ENCODE data around the gene SENP8. TPM values are rescaled to one million over a fixed set of nuclear protein-coding genes. Genes with fewer than 3 reads are reported as not detected.
"Not testable (repeated sequence)": the region's sequence is repeated elsewhere in the genome, so short reads cannot be mapped to it uniquely, and the experiment has no call there.

Gene SENP8
- polyA plus RNA-seq (ENCODE audit: insufficient read length in 12 of 12), result 1 to 10 TPM in 11 of 12 donors, not detected in 1; 4.0 to 8.0 (median 5.4) TPM
- long read RNA-seq, donor 1, full-length matches to known transcripts, result 5 of 5 reads
- long read RNA-seq, donor 1, partial matches to known transcripts, result 0 of 5 reads
- long read RNA-seq, donor 1, other reads (novel, unspliced or antisense), result 0 of 5 reads
- long read RNA-seq, donor 2, full-length matches to known transcripts, result 7 of 7 reads
- long read RNA-seq, donor 2, partial matches to known transcripts, result 0 of 7 reads
- long read RNA-seq, donor 2, other reads (novel, unspliced or antisense), result 0 of 7 reads
- long read RNA-seq, donor 3, result 0 reads
- long read RNA-seq, donor 4, full-length matches to known transcripts, result 1 of 1 reads
- long read RNA-seq, donor 4, partial matches to known transcripts, result 0 of 1 reads
- long read RNA-seq, donor 4, other reads (novel, unspliced or antisense), result 0 of 1 reads
- long read RNA-seq, donor 5, full-length matches to known transcripts, result 5 of 5 reads
- long read RNA-seq, donor 5, partial matches to known transcripts, result 0 of 5 reads
- long read RNA-seq, donor 5, other reads (novel, unspliced or antisense), result 0 of 5 reads
- long read RNA-seq, donor 6, full-length matches to known transcripts, result 3 of 3 reads
- long read RNA-seq, donor 6, partial matches to known transcripts, result 0 of 3 reads
- long read RNA-seq, donor 6, other reads (novel, unspliced or antisense), result 0 of 3 reads
- long read RNA-seq, donor 7, full-length matches to known transcripts, result 3 of 3 reads
- long read RNA-seq, donor 7, partial matches to known transcripts, result 0 of 3 reads
- long read RNA-seq, donor 7, other reads (novel, unspliced or antisense), result 0 of 3 reads
- long read RNA-seq, donor 8, full-length matches to known transcripts, result 4 of 4 reads
- long read RNA-seq, donor 8, partial matches to known transcripts, result 0 of 4 reads
- long read RNA-seq, donor 8, other reads (novel, unspliced or antisense), result 0 of 4 reads
- long read RNA-seq, donor 9, full-length matches to known transcripts, result 1 of 1 reads
- long read RNA-seq, donor 9, partial matches to known transcripts, result 0 of 1 reads
- long read RNA-seq, donor 9, other reads (novel, unspliced or antisense), result 0 of 1 reads
- long read RNA-seq, donor 10, full-length matches to known transcripts, result 3 of 3 reads
- long read RNA-seq, donor 10, partial matches to known transcripts, result 0 of 3 reads
- long read RNA-seq, donor 10, other reads (novel, unspliced or antisense), result 0 of 3 reads
- long read RNA-seq, donor 11, full-length matches to known transcripts, result 3 of 3 reads
- long read RNA-seq, donor 11, partial matches to known transcripts, result 0 of 3 reads
- long read RNA-seq, donor 11, other reads (novel, unspliced or antisense), result 0 of 3 reads

DNA sequence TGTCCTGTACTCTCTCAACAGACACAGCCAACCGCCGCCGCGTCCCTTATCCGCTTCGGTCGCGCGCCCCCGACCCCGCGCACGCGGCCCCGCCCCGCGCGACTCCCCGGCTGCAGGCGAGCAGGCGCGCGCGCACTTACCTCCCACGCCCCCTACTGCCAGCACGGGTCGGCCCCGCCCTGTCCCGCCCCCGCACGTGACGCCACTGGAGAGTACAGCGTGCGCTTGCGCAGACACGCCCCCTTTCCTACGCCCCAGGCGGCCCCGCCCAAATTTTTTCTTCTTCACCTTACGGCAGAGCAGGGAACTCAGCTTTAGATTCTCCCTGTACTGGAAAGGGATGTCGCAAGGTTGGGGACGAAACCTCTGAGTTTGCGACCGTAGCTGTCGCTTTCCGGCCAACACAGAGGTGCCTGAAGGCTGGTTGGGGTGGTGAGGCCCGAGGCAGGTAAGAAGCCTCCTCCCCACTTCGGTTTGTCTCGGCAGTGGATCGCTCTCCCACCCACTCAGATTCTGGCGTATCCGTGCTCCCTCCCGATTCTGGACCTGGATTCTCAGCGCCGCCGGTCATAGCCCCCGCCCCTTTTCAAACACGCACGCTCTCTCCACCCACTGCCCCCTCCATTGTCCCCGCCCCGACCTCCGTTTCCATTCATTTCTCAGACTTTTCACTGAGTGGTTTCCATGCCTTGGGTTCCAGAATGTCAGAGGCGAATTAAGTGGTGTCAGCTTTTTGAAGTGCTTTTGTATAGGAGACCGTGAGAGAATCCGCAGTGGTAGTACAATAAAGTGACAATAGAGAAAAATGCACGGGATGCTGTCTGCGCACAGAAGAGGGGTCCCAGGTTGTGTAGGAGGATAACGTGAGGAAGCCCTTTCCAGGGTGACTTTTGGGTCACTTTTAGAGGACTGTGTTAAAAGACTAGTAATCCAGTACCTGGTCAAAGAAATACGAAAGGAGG is at the start of gene SENP8, which contains the start of gene MYO9A:
SENP8 (plus strand) TSS at position 387 of the 962 bp plus-strand sequence. CDS start 21,221 bp downstream, outside the sequence.
MYO9A (minus strand) TSS at position 134 of the 962 bp plus-strand sequence. CDS start 71,587 bp downstream, outside the sequence.
- DNase-seq, result peak; percentile 99

DNA sequence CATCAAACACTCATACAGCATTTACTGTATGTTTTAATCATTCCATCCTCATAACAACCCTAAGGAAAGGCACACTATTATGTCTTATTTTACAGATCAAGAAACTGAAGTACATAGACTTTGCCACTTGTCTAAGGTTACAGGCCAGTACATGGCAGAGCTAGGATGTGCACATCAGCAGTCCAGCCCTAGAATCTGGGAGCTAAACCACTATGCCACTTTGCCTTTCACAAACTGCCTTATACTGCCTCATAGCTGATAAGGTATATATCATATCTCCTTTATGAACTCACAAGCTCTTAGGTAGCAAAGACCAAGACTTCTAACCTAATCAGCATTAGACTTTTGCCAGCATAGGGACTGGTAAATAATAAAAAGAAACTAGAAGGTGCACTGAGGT is 49.3 kb upstream of the SENP8 start:
- no peak for DNase-seq

DNA sequence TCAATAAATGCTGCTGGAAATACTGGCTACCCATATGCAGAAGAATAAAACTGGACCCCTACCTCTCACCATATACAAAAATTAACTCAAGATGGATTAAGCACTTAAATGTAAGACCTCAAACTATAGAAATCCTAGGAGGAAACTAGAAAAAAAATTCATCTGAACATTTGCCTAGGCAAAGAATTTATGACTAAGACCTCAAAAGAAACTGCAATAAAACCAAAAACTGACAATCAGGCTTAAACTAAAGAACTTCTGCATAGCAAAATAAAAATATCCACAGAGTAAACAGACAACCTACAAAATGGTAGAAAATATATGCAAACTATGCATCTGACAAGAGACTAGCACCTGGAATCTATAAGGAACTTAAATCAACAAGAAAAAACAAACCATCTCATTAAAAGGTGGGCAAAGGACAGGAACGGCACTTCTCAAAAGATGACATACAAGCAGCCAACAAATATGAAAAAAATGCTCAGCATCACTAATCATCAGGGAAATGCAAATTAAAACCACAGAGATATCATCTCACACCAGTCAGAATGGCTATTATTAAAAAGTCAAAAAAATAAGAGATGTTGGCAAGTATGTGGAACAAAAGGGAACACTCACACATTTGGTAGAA is 47.3 kb upstream of the SENP8 start:
- no peak for DNase-seq

DNA sequence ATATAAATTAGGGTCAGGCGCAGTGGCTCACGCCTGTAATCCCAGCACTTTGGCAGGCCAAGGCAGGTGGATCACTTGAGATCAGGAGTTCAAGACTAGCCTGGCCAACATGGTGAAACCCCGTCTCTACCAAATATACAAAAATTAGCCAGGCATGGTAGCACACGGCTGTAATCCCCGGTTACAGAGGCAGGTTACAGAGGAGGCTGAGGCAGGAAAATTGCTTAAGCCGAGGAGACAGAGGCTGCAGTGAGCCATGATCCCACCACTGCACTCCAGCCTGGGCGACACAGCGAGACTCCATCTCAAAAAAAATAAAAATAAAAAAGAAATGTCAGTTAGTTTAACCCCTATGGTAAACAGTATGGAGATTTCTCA is 46.8 kb upstream of the SENP8 start:
- not testable (repeated sequence) for DNase-seq

DNA sequence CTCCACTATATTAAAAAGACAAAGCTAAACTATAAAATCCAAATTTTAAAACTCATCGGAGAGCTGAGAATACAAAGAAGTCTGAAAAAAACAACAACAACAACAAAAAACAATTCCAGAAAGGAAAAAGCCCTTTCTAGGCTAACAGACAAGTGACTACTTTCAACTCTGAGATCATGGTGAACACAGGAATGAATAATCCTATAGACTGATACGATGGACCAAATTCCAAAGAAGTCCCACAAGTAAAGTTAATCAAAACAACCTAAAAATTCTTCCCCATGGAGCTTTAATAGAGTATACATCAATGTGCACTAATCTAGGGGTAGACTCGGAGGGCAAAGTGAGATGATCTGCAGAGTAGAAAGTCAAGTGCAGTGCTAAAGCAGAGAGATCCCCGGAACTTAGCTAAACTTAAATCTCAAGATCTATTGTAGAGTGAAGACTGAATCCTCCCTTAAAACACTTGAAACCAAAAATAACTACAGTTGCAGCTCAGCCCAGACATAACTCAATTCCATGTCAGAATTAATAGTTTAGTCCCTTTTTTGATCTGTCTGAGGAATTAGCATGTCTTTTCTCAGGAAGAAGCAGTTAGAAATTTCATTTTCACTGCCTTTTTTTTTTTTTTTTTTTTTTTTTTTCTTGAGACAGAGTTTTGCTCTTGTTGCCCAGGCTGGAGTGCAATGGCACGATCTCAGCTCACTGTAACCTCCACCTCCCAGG is 43.7 kb upstream of the SENP8 start:
- DNase-seq, result no peak

DNA sequence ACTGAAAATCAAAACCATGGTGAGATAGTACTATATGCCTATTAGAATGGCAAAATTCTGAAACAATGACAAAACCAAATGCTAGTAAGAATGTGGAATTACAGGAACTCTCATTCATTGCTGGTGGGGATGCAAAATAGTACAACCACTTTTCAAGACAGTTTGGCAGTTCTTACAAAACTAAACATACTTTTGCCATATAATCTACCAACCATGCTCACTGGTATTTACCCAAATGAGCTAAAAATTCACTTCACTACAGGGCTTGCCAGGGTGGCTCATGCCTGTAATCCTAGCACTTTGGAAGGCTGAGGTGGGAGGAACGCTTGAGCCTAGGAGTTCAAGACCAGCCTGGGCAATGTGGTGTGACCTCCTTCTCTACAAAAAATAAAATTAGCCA is 40.3 kb upstream of the SENP8 start:
- DNase-seq, result no peak

DNA sequence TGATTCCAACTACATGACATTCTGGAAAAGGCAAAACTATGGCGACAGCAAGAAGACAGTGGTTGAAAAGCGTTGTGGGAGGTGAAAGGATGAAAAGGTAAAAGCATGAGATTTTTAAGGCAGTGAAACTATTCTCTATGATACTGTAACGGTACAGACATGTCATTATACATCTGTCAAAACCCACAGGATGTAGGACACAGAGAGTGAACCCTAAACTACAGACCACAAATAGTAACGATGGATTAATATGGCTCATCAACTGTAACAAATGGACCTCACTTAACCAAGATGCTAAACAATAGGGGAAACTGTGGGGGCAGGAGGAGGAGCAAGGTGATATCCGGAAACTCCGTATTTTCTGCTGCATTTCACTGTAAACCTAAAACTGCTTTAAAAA is 39.3 kb upstream of the SENP8 start:
- no peak for DNase-seq

DNA sequence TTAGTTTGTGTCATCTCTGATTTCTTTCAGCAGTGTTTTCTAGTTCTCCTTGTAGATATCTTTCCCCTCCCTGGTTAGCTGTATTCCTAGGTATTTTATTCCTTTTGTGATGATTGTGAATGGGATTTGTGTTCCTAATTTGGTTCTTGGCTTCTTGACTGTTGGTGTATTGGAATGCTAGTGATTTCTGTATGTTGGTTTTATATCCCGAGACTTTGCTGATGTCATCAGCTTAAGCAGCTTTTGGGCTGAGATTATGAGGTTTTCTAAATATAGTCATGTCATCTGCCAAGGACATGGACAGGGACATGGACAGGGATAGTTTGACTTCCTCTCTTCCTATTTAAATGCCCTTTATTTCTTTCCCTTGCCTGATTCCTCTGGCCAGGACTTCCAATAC is 36.0 kb upstream of the SENP8 start:
- DNase-seq, result no peak

DNA sequence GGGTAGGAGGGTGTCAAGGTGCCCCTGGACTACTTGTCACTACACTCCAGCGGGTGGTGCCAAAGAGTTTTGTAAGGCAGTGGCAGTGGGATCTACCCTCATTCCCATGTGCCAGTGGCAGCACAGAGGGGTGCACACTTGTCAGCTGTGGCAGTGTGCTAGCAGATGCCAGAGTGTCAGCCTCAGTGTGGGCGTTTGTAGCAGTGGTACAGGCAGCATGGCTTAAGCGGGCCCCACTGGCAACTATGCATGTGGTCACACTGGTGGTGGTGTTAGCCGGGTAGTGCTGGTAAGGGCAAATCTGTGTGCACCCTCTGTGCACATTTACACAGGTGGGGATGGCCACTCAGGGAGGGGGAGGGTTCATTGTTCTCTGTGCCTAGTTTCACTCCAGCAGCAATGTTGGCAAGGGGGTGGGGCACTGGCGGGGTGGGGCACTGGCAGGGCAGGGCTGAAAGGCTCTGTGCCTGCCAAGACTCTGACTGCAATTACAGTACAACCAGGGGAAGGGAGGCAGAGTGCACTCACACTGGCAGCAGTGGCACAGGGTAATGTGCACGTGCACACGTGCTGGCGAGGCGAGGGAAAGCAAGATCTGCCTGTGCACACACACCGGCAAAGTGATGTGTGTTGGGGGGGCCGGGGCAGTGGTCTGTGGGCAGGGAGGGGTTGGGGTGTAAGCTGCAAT is 32.0 kb upstream of the SENP8 start:
- no peak for DNase-seq

DNA sequence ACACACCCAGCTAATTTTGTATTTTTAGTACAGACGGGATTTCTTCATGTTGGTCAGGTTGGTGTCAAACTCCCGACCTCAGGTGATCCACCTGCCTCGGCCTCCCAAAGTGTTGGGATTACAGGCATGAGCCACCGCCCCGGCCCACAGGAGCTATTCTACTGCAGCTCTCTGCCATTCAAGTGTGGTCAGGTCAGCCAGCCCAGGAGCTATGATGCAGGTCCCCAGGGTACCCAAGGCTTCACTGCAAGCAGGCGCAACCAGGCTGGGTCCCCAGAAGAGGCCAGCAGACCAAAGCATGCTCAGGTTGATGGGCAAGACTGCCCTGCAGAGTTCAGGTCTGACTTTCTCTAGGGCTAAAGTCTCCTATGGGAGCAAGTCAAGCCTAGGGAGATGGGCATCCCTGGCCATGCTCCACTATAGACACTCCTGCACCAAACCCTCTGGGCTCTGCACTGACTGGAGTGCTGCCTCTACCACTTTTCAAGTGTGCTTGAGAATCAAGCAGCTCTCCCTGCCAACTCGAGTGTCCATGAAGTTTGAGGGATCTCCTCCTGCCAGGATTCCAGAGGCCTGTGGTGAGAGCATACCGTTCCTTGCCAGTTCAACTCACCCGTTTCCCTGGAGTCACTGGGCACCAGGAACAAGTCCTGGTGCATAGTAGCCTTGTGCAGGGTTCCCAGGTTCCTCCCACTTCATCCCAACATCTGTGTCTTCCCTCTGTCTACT is 31.1 kb upstream of the SENP8 start:
- DNase-seq, result no peak

DNA sequence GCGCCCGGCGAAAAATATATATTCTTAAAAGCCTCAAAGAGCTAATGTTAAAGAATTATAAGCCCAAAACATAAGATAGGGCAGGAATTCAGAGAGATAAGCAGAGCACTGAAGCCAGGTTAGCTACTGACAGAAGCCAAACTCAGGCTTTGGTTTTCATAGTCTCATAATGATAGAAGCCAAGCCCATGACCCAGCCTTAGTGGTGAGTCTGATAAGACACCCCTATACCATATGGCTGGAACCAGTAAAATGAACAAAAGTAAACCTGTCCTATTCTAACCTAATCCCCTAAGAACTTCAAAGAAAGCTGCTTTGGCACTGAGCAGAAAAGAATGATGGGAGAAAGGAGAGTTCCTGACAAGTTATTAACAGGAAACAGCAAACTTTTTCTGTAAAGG is 26.2 kb upstream of the SENP8 start:
- no peak for DNase-seq

DNA sequence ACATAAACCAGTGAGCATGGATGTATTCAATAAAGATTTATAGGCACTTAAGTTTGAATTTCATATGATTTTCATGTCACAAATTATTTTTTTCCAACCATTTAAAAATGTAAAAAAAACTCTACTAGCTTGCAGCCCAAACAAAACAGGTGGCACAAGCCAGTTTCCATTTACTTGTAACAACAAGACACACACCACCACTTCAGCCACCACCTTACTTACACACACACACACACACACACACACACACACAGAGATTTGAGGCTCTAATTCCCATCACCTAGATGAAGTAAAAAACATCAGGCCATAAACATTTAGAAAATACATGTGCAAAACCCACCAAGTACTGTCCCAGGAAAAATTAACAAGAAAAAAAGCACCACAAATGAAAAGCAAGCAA is 25.5 kb upstream of the SENP8 start:
- no peak for DNase-seq

DNA sequence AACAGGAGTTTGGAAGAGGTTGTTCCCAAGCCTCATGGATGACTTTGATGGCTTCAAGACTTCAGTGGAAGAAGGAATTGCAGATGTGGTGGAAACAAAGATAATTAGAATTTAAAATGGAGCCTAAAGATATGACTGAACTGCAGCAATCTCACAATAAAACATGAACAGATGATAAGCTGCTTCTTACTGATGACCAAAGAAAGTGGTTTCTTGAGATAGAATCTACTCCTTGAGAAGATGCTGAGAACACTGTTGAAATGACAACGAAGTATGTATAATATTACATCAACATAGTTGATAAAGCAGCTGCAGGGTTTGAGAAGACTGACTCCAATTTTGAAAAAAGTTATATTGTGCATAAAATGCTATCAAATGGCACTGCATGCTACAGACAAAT is 21.4 kb upstream of the SENP8 start:
- DNase-seq, result no peak

DNA sequence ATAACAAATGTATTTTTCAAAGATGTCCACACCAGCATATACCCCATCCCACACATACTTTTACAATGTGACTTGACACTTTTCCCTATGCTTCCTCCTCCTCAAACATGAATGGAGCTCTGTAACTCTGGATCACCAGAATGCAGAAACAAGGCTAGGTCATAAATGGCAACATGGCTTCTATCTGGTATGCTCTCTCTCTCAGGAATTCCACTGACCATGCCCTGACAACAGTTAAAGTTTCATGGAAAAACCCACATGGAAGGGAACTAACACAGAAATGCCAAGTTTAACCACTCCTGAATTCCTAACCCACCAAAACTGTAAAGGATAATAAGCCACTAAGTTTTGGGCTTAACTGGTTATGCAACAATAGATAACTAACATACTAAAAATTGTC is 20.2 kb upstream of the SENP8 start:
- no peak for DNase-seq

DNA sequence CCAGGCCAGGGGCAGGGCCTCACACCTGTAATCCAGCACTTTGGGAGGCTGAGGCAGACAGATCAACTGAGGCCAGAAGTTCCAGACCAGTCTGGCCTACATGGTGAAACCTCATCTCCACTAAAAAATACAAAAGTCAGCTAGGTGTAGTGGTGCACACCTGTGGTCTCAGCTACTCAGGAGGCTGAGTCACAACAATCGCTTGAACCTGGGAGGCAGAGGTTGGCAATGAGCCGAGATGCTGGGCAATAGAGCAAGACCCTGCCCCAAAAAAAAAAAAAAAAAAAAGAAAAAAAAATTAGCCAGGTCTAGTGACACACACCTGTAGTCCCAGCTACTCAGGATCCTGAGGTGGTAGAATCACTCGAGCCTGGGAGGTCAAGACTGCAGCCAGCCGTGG is 19.0 kb upstream of the SENP8 start:
- DNase-seq, result no peak

DNA sequence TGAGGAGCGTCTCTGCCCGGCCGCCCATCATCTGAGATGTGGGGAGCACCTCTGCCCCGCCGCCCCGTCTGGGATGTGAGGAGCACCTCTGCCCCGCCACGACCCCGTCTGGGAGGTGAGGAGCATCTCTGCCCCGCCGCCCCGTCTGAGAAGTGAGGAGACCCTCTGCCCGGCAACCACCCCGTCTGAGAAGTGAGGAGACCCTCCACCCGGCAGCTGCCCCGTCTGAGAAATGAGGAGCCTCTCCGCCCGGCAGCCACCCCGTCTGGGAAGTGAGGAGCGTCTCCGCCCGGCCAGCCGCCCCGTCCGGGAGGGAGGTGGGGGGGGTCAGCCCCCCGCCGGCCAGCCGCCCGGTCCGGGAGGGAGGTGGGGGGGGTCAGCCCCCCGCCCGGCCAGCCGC is 17.7 kb upstream of the SENP8 start:
- DNase-seq, result not testable (repeated sequence)

DNA sequence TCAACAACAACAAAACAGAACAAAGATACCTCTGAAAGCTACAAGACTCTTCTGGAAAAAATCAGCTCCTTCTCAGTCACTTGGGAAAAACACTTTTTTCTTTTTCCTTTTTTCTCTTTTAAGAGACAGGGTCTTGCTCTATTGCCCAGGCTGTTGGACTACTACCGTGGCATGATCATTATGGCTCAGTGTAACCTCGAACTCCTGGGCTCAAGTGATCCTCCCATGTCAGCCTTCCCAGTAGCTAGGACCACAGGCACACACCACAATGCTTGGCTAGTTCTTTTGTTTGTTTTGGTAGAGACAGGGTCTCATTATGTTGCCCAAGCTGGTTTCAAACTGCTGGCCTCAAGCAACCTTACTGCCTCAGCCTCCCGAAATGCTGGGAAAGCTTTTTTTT is 13.1 kb upstream of the SENP8 start:
- no peak for DNase-seq

DNA sequence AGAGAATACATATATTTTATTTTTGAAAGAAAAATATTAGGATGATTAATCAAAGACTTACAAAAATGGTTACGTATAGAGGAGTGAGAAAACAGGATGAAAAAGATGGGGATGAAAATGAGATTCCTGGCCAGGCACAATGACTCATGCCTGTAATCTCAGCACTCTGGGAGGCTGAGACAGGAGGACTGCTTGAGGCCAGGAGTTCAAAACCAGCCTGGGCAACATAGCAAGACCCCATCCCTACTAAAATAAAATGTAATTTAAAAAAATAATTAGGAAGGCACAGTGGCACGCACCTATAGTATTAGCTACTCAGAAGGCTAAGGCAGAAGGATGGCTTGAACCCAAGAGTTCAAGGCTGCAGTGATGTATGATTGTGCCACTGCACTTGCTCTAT is 12.1 kb upstream of the SENP8 start:
- DNase-seq, result no peak

All from muscle of arm (tissue), 14 donors.